IPS-15b (cell line): ENCODE results near the gene PRR23C.

Source experiments
- H3K27me3 ChIP-seq: one replicate; pipeline ENCODE4 v1.6.1; 2013; ENCODE audit warnings: low read length; ENCODE audit not compliant: control insufficient read depth, insufficient read depth
- H3K36me3 ChIP-seq: one replicate; pipeline ENCODE4 v1.6.1; 2013; ENCODE audit warnings: low read length; ENCODE audit not compliant: control insufficient read depth, insufficient read depth
- H3K4me1 ChIP-seq: one replicate; pipeline ENCODE4 v1.6.1; 2013; ENCODE audit warnings: mild to moderate bottlenecking, low read length; ENCODE audit not compliant: control insufficient read depth, insufficient read depth
- H3K4me3 ChIP-seq: one replicate; pipeline ENCODE4 v1.5.1; 2013; ENCODE audit warnings: low read depth, low read length
- H3K9ac ChIP-seq: one replicate; pipeline ENCODE4 v1.6.1; 2013; ENCODE audit warnings: low read depth, mild to moderate bottlenecking, low read length
- H3K9me3 ChIP-seq: one replicate; pipeline ENCODE4 v1.6.1; 2013; ENCODE audit warnings: mild to moderate bottlenecking, low read length; ENCODE audit not compliant: control insufficient read depth, insufficient read depth

Gene PRR23C

GRCh38 chr3:139044366-139045210 lies at the start of gene PRR23C:
TSS of gene PRR23C (minus strand) at chr3:139044892. CDS start at chr3:139044620, 272 bp downstream.
- Histone ChIP-seq H3K4me3 (no peak within 1 kb of the TSS), H3K36me3 (no peaks in the 10 kb centered on the region), H3K4me1 (no peaks in the 10 kb centered on the region), H3K9me3 (no peaks in the 10 kb centered on the region), H3K9ac (no peak within 1 kb of the TSS), H3K27me3 (no peaks in the 10 kb centered on the region)

GRCh38 chr3:139093840-139094239 lies 49.1 kb upstream of the PRR23C start:
- Histone ChIP-seq H3K36me3 (no peaks in the 10 kb centered on the region), H3K4me3 (no peak overlapping the region), H3K27me3 (no peaks in the 10 kb centered on the region), H3K9ac (no peak overlapping the region), H3K4me1 (no peaks in the 10 kb centered on the region), H3K9me3 (no peaks in the 10 kb centered on the region)

GRCh38 chr3:139088462-139089324 lies 44.0 kb upstream of the PRR23C start:
- Histone ChIP-seq H3K4me3 (no peak overlapping the region), H3K4me1 (no peaks in the 10 kb centered on the region), H3K36me3 (no peaks in the 10 kb centered on the region), H3K27me3 (no peaks in the 10 kb centered on the region), H3K9ac (no peak overlapping the region), H3K9me3 (no peaks in the 10 kb centered on the region)

GRCh38 chr3:139087621-139088020 lies 42.9 kb upstream of the PRR23C start:
- Histone ChIP-seq H3K27me3 (no peaks in the 10 kb centered on the region), H3K9me3 (no peaks in the 10 kb centered on the region), H3K4me1 (no peaks in the 10 kb centered on the region), H3K4me3 (no peak overlapping the region), H3K9ac (no peak overlapping the region), H3K36me3 (no peaks in the 10 kb centered on the region)

GRCh38 chr3:139084176-139084575 lies 39.5 kb upstream of the PRR23C start:
- Histone ChIP-seq H3K36me3 (no peaks in the 10 kb centered on the region), H3K4me3 (no peak overlapping the region), H3K9ac (no peak overlapping the region), H3K9me3 (no peaks in the 10 kb centered on the region), H3K4me1 (no peaks in the 10 kb centered on the region), H3K27me3 (peaks cover 2% of the 10 kb centered on the region)

GRCh38 chr3:139074565-139075115 lies 29.9 kb upstream of the PRR23C start:
- H3K36me3 ChIP-seq = no peaks in the 10 kb centered on the region
- H3K27me3 ChIP-seq = no peaks in the 10 kb centered on the region
- H3K4me1 ChIP-seq = no peaks in the 10 kb centered on the region
- H3K4me3 ChIP-seq = no peak overlapping the region
- H3K9me3 ChIP-seq = no peaks in the 10 kb centered on the region
- H3K9ac ChIP-seq = no peak overlapping the region

GRCh38 chr3:139062918-139063317 lies 18.2 kb upstream of the PRR23C start:
- Histone ChIP-seq H3K36me3 (no peaks in the 10 kb centered on the region), H3K9ac (no peak overlapping the region)

GRCh38 chr3:139052802-139053600 lies 8.3 kb upstream of the PRR23C start:
- Histone ChIP-seq H3K9me3 (no peaks in the 10 kb centered on the region), H3K36me3 (no peaks in the 10 kb centered on the region), H3K9ac (no peak overlapping the region), H3K27me3 (no peaks in the 10 kb centered on the region), H3K4me1 (no peaks in the 10 kb centered on the region), H3K4me3 (no peak overlapping the region)

More at GRCh38 chr3:139062918-139063317, 18.2 kb upstream of the PRR23C start:
- Histone ChIP-seq H3K4me3 (no peak overlapping the region), H3K9me3 (no peaks in the 10 kb centered on the region), H3K4me1 (no peaks in the 10 kb centered on the region), H3K27me3 (no peaks in the 10 kb centered on the region)

GRCh38 chr3:139043554-139044365 lies 932 bp downstream of the PRR23C start:
- Histone ChIP-seq H3K9me3 (no peaks in the 10 kb centered on the region), H3K27me3 (no peaks in the 10 kb centered on the region), H3K4me1 (no peaks in the 10 kb centered on the region), H3K36me3 (no peaks in the 10 kb centered on the region), H3K4me3 (no peak overlapping the region), H3K9ac (no peak overlapping the region)

GRCh38 chr3:139037478-139037877 lies 7.2 kb downstream of the PRR23C start:
- H3K4me3 ChIP-seq = no peak overlapping the region
- no peak overlapping the region for H3K9ac ChIP-seq
- H3K36me3 ChIP-seq = no peaks in the 10 kb centered on the region
- H3K27me3 ChIP-seq = no peaks in the 10 kb centered on the region
- H3K9me3 ChIP-seq = no peaks in the 10 kb centered on the region
- H3K4me1 ChIP-seq = no peaks in the 10 kb centered on the region
